GM19452 (cell line): ENCODE measurements around the gene ZNF428.
"Not testable (repeated sequence)": the region's sequence is repeated elsewhere in the genome, so short reads cannot be mapped to it uniquely, and the experiment has no call there.

Experiments
- ATAC-seq: cut with Tn5 transposase; IDR thresholded peaks from one replicate; pipeline ENCODE4 v1.9.1; 2021; ENCODE audit not compliant: unreplicated experiment

ZNF428 gene

DNA sequence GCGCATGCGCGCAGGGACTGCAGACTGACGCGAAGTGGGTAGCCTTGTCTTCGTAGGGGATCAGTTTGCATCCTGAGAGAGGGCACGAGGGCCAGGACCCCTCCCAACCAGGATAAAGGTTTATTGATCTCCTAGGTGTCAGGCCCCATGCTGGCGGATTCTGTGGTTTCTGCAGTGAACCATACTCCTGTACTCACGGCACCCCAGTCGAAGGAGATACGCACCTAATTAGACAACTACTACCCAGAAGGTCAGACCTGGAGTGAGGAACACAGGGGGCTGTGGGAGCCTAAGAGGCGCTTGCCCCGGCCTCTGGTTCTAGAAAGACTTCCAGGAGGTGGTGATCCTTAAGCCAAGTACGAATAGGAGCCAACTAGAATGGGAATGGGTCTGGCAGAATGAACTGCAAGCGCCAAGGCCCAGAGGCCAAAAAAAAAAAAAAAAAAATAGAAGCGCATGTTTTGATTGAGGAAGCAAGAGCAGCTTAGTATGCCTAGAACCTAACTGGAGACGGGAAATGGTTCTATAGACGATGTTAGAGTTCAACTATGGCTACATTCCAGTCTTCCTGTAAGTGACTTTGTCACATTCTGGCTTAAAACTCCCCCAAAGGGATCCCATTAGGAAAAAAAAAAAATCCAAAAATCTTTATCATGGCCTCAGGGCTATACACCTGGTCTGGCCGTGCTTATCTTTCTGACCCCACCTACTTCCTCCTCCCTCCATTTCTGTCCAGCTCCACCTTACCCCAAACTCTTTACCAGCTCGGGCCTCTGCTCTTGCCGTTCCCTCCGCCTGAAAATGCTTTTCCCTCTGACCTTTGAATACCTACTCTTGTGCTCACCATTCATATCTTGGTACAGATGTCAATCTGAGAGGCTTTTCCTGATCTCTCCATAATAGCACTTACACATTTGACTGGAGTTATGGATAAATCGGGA, 902 bp upstream of the ZNF428 start:
- no peak for ATAC-seq

- peak; percentile 27 for ATAC-seq
Measured at GRCh38 chr19:43618921-43619261, 538 bp downstream of the ZNF428 start.

DNA sequence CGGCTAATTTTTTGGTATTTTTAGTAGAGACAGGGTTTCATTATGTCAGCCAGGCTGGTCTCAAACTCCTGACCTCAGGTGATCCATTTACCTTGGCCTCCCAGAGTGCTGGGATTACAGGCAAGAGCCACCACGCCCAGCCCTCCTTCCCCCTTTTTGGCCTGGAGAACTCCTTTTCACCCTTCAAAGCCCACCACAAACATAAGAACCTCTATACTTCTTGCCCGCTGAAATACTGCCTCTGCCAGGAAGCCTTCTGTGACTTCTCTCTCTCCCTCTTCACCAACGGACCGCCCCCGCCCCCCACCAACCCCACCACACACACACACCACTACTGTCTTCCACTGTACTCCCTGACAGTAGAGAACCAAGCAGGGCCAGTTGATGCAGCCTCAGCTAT, 2.5 kb downstream of the ZNF428 start:
- ATAC-seq: no peak

DNA sequence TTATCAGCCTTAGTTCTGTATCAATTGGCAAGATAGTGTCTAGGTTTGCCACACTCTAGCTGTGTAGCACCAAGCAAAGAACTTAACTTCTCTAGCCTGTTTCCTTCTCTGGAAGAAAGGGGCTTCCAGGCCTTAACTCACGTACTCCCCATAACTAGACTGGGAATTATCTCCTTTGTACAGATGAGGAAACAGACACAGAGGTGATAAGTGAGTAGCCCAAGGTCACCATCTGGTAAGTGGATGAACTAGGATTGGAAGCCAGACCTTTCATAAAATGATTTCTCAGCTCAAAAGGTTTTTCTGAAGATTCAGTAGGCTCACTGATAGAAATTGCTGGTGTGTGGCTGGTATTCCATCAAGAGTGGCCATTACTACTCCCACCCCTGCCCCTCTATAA, 3.1 kb downstream of the ZNF428 start:
- ATAC-seq: no peak

DNA sequence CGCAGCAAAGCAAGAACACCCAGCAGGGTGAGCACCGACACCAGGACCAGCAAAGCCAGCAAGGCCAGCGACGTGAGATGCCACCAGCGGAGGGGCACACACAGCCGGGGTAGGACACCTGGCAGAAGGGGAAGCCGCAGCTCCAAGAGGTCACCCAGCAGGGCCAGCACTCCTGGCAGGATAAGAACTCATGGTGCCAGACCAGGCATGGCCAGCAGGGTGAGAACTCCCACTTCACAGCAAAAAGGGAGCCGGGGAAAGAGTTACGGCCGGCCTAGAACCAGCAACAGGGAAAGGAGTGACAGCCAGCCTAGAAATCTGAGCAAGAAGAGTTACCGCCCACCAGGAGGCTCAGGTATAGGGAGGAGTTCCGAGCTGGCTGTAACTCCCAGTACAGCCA, 7.1 kb downstream of the ZNF428 start:
- ATAC-seq: no peak

GRCh38 chr19:43611788-43612187, 7.6 kb downstream of the ZNF428 start, which contains the start of gene SRRM5:
TSS of gene SRRM5 (plus strand) at chr19:43612088. CDS start at chr19:43612122, 34 bp downstream.
- ATAC-seq: no peak

GRCh38 chr19:43610493-43610892, 8.9 kb downstream of the ZNF428 start:
- no peak for ATAC-seq

DNA sequence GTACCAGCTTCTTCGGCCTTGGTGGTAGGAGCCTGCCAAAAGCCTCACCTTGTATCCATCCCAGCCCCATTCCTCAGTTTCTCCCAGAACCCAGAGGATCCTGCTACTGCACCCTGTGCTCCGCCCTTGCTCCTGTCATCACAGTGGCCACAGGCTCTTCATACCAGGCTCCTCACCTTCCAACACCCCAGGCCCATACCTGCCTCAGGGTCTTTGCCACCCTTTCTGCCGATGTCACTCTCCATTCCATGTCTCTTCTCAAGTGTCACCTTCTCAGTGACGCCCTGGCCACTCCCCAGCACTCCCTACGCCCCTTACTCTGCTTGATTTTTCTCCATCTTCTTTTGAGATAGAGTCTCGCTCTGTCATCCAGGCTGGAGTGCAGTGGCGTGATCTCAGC, 9.6 kb downstream of the ZNF428 start:
- ATAC-seq: no peak

- ATAC-seq: no peak
Measured at GRCh38 chr19:43607238-43608205, 11.9 kb downstream of the ZNF428 start.

GRCh38 chr19:43606569-43607229, 12.7 kb downstream of the ZNF428 start:
- no peak for ATAC-seq

DNA sequence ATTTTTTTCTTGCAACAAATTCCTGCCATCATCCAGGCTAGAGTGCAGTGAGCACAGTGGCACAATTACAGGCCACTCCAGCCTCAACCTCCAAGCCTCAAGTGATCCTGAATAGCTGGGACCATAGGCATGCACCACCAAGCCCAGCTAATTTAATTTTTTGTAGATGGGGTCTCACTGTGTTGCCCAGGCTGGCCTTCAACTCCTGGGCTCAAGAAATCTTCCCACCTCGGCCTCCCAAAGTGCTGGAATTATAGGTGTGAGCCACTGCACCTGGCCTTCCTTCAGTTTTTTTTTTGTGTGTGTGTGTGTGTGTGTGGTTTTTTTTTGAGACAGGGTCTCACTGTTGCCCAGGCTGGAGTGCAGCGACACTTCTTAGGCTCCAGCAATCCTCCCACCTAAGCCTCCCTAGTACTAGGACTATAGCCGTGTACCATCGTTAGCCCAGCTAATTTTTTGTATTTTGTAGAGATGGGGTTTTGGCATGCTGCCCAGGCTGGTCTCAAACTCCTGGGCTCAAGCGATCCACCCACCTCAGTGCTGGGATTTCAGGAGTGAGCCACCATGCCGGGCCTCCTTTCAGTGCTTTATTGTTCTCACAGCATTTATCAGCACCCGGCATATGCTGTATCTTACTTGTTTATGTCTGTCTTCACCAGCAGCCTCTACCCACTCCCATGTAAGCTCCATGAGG, 13.4 kb downstream of the ZNF428 start:
- ATAC-seq: no peak

GRCh38 chr19:43600326-43600725, 19.1 kb downstream of the ZNF428 start:
- not testable (repeated sequence) for ATAC-seq

DNA sequence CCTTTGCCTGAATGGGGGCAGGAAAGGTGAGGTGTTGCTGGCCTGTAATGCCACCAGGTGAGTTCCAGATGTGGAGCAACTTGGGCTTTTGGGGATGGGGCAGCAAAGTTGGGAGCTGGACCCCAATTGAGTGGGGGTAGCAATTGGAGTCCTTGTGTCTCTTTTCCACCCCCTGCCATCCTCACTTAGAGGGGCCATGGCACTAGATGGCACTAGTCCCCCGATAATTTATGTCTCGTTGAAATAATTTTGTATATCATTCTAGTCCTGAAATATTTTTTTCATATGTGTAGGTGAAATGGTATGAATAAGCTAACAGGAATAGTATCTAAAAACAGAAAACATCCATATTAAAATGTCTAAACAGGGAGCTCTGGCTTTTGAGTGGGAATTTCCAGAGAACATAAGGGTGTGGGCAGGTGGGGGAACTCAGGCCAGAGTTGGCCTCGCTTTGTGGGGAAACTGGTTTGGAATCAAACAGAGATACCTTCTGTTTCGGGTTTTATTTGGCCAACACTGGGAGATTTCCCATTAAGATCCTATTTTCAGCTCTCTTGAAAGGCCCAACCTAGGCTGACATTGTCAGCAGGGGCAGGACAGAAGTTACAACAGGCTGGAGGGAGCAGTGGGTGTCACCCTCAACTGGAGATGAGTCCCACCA, 19.7 kb downstream of the ZNF428 start:
- ATAC-seq: no peak

DNA sequence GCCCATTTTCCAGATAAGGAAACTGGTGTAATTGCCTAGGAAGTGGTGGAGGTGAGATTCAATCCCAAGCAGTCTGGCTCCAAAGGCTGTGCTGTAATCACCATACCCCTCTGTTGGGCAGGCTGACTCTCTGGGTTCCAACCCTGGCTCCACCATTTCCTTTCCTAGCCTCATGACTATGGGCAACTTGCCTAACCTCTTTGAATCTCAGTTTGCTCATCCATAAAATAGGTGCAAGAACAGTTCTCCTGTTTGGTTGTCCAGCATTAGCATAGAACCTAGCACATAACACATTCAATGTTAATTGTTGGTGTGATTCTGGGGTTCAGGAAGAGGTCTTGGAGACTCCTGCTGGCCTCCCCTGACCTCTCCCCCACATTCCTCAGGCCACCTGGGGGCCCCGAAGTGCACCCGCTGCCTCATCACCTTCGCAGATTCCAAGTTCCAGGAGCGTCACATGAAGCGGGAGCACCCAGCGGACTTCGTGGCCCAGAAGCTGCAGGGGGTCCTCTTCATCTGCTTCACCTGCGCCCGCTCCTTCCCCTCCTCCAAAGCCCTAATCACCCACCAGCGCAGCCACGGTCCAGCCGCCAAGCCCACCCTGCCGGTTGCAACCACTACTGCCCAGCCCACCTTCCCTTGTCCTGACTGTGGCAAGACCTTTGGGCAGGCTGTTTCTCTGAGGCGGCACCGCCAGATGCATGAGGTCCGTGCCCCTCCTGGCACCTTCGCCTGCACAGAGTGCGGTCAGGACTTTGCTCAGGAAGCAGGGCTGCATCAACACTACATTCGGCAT, 20.8 kb downstream of the ZNF428 start:
- no peak for ATAC-seq

DNA sequence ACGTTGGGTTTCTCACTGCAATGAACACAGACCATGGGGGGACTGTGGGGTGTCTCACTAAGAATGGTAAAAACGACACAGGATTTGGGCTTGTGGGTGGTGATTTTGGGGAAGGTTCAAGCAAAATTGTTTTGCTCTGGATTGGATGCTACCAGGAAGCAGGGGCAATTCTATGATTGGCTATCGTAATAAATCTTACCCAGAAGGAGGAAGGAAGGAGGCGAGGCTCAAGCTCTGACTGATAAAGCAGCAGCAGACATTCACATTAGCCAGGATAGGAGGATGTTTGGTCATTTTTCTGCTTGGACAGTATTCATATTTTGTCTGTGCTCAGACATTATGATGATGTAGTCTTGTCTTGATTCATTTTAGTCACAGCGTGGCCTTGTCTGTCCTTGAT, 21.6 kb downstream of the ZNF428 start:
- no peak for ATAC-seq

- ATAC-seq: no peak
Measured at GRCh38 chr19:43596842-43597461, 22.5 kb downstream of the ZNF428 start.

DNA sequence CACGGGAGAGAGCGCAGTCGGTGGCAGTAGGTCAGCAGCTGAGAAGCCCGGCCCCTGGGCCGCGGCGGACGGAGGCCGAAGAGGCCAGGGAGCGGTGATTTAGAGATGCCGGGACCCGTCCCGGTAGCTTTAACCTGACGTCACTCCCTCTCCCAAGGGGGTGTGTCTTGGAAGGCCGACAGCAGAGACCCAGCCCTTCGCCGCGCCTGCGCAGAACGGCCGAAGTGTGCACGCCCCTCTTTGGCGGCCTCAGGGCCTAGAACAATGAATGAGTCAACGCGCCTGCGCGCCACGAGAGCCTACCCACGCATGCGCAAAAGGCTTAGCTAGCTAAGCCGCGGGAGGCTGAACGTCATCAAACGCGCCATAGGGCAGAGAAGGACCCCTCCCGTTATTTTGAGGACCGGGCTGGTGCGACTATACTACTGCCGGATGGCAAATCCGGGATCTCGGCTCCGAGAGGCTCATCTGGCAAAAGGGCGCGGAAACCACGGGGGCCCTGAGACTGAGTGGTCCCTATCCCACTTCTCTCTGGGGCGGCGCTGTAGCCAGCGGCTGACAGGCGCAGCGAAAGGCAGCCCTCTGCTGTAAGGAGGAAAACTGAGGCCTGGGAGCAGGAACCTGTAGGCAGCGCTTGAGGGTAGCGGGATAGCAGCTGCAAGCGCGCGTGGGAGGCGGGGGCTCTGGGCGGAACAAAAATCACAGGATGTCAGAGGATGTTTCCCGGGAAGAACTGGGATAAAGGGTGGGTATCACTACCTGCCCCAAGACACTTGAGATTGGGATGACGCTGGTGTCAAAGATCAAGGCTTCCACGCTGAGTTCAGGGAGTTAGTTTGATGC, 23.2 kb downstream of the ZNF428 start, which contains the start of the genes IRGQ and ZNF576:
Gene IRGQ, minus strand, starts transcription at position 136 of the 843 bp plus-strand sequence. CDS start 796 bp downstream, outside the sequence.
Gene ZNF576, plus strand, starts transcription at position 597 of the 843 bp plus-strand sequence. CDS start 514 bp downstream, outside the sequence.
- peak; percentile 85 for ATAC-seq

DNA sequence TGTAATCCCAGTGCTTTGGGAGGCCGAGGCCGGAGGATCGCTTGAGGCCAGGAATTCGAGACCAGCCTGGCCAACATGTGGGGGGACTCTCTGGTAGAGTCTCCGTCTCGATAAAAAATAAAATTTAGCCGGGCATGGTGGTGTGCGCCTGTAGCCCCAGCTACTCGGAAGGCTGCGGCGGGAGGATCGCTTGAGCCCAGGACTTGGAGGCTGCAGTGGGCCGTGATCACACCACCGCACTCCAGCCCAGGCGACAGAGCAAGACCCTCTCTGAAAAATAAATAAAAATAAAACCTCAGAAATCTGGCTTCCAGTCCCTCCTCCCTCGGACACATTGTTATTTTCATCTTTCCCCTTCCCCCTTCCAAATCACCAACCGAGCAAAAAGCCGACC, 23.8 kb downstream of the ZNF428 start:
- ATAC-seq: peak; percentile 9
